Breast epithelium (tissue), 3 donors: ENCODE measurements around the gene TLCD1.

Experiments
- POLR2AphosphoS5 ChIP-seq, 3 donors: sonication (generic); formaldehyde crosslinking; IDR thresholded peaks; one replicate each; pipeline ENCODE4 v1.6.1; 2017; ENCODE audit warnings: antibody characterized with exemption in 3 of 3
- TF ChIP-seq, protein P1 (sequence below), 3 donors: fragments of 450-650 bp; IDR thresholded peaks; one replicate each; pipeline ENCODE4 v1.5.1; 2016 to 2017; ENCODE audit warnings: antibody characterized with exemption in 3 of 3, mild to moderate bottlenecking in 3 of 3, moderate library complexity in 3 of 3

GRCh38 chr17:28744972-28745785, 19.1 kb upstream of the TLCD1 start:
- TF ChIP-seq, protein P1, sequence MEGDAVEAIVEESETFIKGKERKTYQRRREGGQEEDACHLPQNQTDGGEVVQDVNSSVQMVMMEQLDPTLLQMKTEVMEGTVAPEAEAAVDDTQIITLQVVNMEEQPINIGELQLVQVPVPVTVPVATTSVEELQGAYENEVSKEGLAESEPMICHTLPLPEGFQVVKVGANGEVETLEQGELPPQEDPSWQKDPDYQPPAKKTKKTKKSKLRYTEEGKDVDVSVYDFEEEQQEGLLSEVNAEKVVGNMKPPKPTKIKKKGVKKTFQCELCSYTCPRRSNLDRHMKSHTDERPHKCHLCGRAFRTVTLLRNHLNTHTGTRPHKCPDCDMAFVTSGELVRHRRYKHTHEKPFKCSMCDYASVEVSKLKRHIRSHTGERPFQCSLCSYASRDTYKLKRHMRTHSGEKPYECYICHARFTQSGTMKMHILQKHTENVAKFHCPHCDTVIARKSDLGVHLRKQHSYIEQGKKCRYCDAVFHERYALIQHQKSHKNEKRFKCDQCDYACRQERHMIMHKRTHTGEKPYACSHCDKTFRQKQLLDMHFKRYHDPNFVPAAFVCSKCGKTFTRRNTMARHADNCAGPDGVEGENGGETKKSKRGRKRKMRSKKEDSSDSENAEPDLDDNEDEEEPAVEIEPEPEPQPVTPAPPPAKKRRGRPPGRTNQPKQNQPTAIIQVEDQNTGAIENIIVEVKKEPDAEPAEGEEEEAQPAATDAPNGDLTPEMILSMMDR (IDR thresholded peaks at IDR 0.05), result no peak
- TF ChIP-seq POLR2AphosphoS5 (IDR thresholded peaks at IDR 0.05), result peak; percentile 9 to 39 (median 13)
